Colonic mucosa (tissue), 4 donors: Measurements from ENCODE around the gene AK1. TPM values are rescaled to one million over a fixed set of nuclear protein-coding genes. Genes with fewer than 3 reads are reported as not detected.
"Not testable (repeated sequence)": the region's sequence is repeated elsewhere in the genome, so short reads cannot be mapped to it uniquely, and the experiment has no call there.

Experiments used
- DNase-seq: peaks from one replicate; pipeline ENCODE4 v3.0.0-alpha.2; 2020
- H3K27ac ChIP-seq: fragments of 200-600 bp; one replicate; pipeline ENCODE4 v1.8.0; 2021
- H3K27me3 ChIP-seq: fragments of 200-600 bp; one replicate; pipeline ENCODE4 v1.8.0; 2021
- H3K36me3 ChIP-seq: fragments of 200-600 bp; one replicate; pipeline ENCODE4 v1.8.0; 2021
- H3K4me1 ChIP-seq: fragments of 200-600 bp; one replicate; pipeline ENCODE4 v1.8.0; 2021; ENCODE audit warnings: mild to moderate bottlenecking
- H3K4me3 ChIP-seq: fragments of 200-600 bp; one replicate; pipeline ENCODE4 v1.8.0; 2021
- H3K9ac ChIP-seq, 2 donors: one replicate each; pipeline ENCODE4 v1.7.0; 2013; ENCODE audit warnings: control low read depth in 2 of 2, low read depth in 2 of 2, low read length in 2 of 2
- H3K9me3 ChIP-seq: fragments of 200-600 bp; one replicate; pipeline ENCODE4 v1.8.0; 2021
- intact Hi-C: fragments of 100-400 bp; cut with DNase I; formaldehyde crosslinking; loops from one replicate; pipeline ENCODE4 v1.14.1; 2022
- total RNA-seq, 2 donors: library from RNA; stranded (reverse); fragmentation: NEBNext Ultra II Directional in 1 of 2; extraction: Animal tissue kit (Norgen Biotek cat#: 25700) in 1 of 2; gene quantifications; one replicate each; pipeline ENCODE4 v1.2.1, GENCODE V29; 2021
- TF ChIP-seq, protein P1 (sequence below): fragments of 200-600 bp; IDR thresholded peaks from one replicate; pipeline ENCODE4 v1.8.0; 2022; ENCODE audit warnings: antibody characterized with exemption, mild to moderate bottlenecking
- donor health status: healthy.
- donor health status: DM: no; HTN: no; CAD: no.
- donor health status: DM: no; HTN: no; CAD: no.

AK1 gene
- total RNA-seq, 2 donors from 2014 or later: 159 to 166 TPM

DNA sequence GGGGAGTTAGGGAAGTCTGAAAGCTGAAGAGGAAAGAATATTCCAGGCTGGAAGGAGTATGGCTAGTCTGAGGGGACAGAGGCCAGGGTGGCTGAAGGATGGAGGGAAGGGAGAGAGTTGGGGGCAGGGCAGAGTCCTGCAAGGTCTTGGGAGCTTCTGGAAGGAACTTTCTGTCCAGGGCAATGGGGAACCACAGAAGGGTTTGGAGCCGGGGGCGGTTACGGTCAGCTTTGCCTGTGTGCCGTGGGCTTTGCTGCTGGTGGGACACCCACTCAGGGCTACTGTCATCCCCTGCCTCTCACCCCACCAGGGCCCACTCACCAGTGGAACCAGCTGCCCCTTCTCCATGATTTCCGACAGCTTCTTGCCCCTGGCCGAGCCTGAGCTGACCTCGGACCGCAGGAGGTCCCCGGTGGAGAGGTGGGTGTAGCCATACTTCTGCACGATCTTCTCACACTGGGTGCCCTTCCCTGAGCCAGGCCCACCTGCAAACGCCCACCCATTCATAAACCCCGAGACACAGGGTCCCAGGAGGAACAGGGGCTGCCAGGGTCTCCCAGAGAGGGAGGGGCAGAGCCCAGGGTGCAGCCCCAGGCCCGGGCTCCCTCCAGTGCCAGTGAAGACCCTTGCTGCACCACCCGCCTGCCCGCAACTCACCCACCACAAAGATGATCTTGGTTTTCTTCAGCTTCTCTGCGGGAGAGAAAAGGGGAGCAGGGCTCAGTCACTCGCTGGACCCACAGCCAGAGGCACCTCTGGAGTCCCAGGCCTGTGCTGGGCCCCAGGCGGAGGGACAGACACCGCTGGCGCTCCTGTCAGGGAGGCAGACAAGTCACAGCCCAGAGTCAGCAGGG, 4.9 kb downstream of the AK1 start:
- no peaks in the 10 kb centered on the region for H3K27me3 ChIP-seq
- no peak overlapping the region for H3K4me3 ChIP-seq
- H3K4me1 ChIP-seq: peaks cover 23% of the 10 kb centered on the region
- H3K36me3 ChIP-seq: no peaks in the 10 kb centered on the region
- no peak overlapping the region for H3K9ac ChIP-seq
- H3K9me3 ChIP-seq: no peaks in the 10 kb centered on the region
- no peak for DNase-seq
- intact Hi-C loops: loop anchor here (10.0 kb wide), 1 partner anchor 68 kb away; the partner anchor contains the start of gene FPGS
- H3K27ac ChIP-seq: no peak overlapping the region
- TF ChIP-seq, protein P1, sequence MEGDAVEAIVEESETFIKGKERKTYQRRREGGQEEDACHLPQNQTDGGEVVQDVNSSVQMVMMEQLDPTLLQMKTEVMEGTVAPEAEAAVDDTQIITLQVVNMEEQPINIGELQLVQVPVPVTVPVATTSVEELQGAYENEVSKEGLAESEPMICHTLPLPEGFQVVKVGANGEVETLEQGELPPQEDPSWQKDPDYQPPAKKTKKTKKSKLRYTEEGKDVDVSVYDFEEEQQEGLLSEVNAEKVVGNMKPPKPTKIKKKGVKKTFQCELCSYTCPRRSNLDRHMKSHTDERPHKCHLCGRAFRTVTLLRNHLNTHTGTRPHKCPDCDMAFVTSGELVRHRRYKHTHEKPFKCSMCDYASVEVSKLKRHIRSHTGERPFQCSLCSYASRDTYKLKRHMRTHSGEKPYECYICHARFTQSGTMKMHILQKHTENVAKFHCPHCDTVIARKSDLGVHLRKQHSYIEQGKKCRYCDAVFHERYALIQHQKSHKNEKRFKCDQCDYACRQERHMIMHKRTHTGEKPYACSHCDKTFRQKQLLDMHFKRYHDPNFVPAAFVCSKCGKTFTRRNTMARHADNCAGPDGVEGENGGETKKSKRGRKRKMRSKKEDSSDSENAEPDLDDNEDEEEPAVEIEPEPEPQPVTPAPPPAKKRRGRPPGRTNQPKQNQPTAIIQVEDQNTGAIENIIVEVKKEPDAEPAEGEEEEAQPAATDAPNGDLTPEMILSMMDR: no peak

DNA sequence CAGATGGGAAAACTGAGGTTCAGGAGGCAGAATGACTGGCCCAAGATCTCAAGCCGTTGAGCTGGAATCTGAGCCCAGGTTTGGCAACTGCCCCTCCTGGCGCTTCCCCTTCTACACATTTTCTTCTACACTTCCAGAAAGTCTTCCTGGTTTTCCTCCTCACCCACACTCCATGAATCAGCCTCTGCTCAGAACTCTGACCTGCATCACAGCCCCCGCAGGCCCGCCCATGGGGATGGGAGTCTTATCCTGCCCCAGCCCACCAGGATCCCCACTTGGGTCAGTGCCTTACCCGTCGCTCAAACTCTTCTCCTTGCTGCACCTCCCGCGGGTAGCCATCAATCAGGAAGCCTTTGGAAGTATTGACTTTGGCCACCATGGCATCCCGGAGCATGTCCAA, 5.9 kb downstream of the AK1 start:
- intact Hi-C loops: loop anchor here (2.0 to 10.0 kb wide), 2 partner anchors 45 to 67 kb away; partner anchors contain the start of genes FPGS and ST6GALNAC4
- Histone ChIP-seq H3K9me3 (no peaks in the 10 kb centered on the region), H3K27me3 (no peaks in the 10 kb centered on the region), H3K27ac (no peak overlapping the region), H3K4me3 (no peak overlapping the region), H3K4me1 (peaks cover 19% of the 10 kb centered on the region), H3K36me3 (no peaks in the 10 kb centered on the region), H3K9ac (no peak overlapping the region)
- no peak for DNase-seq
- TF ChIP-seq, protein P1: no peak

GRCh38 chr9:127870887-127871286, 6.6 kb downstream of the AK1 start:
- Histone ChIP-seq H3K9me3 (no peaks in the 10 kb centered on the region), H3K4me1 (peaks cover 12% of the 10 kb centered on the region), H3K9ac (no peak overlapping the region), H3K4me3 (no peak overlapping the region), H3K27me3 (no peaks in the 10 kb centered on the region), H3K27ac (no peak overlapping the region), H3K36me3 (no peaks in the 10 kb centered on the region)
- TF ChIP-seq, protein P1: no peak
- no peak for DNase-seq
- intact Hi-C loops: loop anchor here (2.0 to 10.0 kb wide), 2 partner anchors 46 to 66 kb away; partner anchors contain the start of genes FPGS and ST6GALNAC4

- H3K9me3 ChIP-seq, H3K27me3 ChIP-seq, DNase-seq, H3K9ac ChIP-seq, H3K4me3 ChIP-seq, H3K27ac ChIP-seq, H3K36me3 ChIP-seq: not testable (repeated sequence)
- intact Hi-C loops: loop anchor here (2.0 to 10.0 kb wide), 2 partner anchors 47 to 65 kb away; partner anchors contain the start of genes FPGS and ST6GALNAC4
- TF ChIP-seq, protein P1: peak; percentile 42
- H3K4me1 ChIP-seq: peaks cover 12% of the 10 kb centered on the region
Observed at GRCh38 chr9:127870153-127870491, 7.4 kb downstream of the AK1 start.

- no peak overlapping the region for H3K27ac ChIP-seq
- TF ChIP-seq, protein P1: peak; percentile 81
- no peak overlapping the region for H3K4me3 ChIP-seq
- H3K27me3 ChIP-seq: no peaks in the 10 kb centered on the region
- DNase-seq: peak; percentile 94
- intact Hi-C loops: loop anchor here (2.0 to 10.0 kb wide), 3 partner anchors 47 to 132 kb away; partner anchors contain the start of genes FPGS, ST6GALNAC4 and TOR2A
- no peaks in the 10 kb centered on the region for H3K36me3 ChIP-seq
- no peaks in the 10 kb centered on the region for H3K9me3 ChIP-seq
- H3K4me1 ChIP-seq: peaks cover 7% of the 10 kb centered on the region
- H3K9ac ChIP-seq: no peak overlapping the region
Observed at GRCh38 chr9:127869310-127870152, 7.9 kb downstream of the AK1 start.
